ENCODE results near the gene FLYWCH1. TPM values are rescaled to one million over a fixed set of nuclear protein-coding genes. Genes with fewer than 3 reads are reported as not detected.
"Not testable (repeated sequence)": the region's sequence is repeated elsewhere in the genome, so short reads cannot be mapped to it uniquely, and the experiment has no call there.

The FLYWCH1 gene
- total RNA-seq, 1 donor from 2014 or later, result 21.6 TPM

DNA sequence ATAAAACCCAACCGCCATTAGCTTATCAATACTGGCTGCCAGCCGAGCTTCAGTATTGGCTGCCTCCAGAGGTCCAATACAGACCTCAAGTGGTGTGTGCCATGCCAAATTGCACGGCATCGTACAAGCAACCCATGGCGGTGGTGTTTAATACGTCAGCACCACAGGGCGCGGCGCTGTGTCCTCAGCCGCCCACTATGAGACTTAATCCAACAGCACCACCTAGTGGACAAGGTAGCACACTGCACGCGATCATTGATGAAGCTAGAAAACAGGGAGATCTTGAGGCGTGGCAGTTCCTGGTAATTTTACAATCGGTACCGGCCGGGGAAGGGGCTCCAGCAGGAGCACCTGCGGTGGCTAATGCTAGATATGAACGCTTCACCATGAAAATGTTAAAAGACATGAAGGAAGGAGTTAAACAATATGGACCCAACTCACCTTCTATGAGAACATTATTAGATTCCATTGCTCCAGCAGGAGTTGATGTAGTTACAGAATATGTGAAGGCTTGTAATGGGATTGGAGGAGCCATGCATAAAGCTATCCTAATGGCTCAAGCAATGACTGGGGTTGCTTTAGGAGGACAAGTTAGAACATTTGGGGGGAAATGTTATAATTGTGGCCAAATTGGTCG, 15.4 kb downstream of the FLYWCH1 start:
- peak; percentile 94 for DNase-seq

DNA sequence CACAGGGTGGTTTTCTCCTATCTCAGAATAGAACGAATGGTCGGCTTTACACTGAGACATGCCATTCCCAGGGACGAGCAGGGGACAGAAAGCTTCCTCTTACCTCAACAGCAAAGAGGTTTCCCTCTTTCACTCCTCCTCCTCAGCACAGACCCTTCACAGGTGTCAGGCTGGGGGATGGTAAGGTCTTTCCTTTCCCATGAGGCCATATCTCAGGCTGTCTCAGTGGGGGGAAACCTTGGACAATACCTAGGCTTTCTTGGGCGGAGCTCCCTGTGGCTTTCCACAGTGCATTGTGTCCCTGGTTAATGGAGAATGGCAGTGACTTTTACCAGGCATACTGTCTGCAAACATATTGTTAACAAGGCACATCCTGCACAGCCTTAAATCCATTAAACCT, 16.4 kb downstream of the FLYWCH1 start:
- DNase-seq, result not testable (repeated sequence)

DNA sequence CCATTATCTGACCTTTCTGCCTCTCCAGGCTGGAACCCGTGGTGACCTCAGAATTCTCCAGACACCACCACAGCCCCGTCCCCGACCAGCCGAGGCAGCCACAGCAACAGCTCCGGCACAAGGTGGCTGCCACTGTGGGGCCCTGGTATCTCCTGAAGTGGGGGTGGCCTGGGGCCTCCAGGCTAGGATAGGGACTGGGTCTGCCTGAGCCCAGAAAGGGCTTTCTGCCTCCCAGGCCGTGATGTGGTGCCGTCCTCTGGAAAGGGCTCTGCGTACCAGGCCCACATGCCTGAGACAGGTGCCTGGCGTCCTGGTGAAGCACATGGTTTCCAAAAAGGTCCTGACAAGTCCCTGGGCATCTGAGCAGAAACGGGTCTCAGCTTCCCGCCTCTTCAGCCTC, 17.1 kb downstream of the FLYWCH1 start:
- DNase-seq, result no peak

DNA sequence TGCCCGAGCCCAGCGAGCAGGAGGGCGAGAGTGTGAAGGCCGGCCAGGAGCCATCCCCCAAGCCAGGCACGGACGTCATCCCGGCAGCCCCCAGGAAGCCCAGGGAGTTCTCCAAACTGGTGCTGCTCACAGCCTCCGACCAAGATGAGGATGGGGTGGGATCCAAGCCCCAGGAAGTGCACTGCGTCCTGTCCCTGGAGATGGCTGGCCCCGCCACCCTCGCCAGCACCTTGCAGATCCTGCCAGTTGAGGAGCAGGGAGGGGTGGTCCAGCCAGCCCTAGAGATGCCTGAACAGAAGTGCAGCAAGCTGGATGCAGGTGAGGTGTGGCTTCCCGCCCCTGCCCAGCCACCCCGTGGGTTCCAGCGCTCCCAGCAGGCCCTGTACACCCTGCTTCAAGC, 18.0 kb downstream of the FLYWCH1 start:
- DNase-seq, result no peak

DNA sequence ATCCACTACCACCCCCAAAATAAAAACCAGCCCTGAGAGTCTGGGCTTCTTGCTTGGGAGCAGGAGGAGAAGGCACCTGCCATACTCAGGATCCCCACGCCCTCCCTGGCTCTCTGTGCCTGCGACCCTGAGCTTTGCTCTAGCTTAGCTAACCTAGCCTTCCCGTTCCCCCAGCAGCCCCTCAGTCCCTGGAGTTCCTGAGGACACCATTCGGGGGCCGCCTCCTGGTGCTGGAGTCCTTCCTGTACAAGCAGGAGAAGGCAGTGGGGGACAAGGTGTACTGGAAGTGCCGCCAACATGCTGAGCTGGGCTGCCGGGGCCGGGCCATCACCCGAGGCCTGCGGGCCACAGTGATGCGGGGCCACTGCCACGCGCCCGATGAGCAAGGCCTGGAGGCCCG, 18.5 kb downstream of the FLYWCH1 start:
- DNase-seq, result no peak

DNA sequence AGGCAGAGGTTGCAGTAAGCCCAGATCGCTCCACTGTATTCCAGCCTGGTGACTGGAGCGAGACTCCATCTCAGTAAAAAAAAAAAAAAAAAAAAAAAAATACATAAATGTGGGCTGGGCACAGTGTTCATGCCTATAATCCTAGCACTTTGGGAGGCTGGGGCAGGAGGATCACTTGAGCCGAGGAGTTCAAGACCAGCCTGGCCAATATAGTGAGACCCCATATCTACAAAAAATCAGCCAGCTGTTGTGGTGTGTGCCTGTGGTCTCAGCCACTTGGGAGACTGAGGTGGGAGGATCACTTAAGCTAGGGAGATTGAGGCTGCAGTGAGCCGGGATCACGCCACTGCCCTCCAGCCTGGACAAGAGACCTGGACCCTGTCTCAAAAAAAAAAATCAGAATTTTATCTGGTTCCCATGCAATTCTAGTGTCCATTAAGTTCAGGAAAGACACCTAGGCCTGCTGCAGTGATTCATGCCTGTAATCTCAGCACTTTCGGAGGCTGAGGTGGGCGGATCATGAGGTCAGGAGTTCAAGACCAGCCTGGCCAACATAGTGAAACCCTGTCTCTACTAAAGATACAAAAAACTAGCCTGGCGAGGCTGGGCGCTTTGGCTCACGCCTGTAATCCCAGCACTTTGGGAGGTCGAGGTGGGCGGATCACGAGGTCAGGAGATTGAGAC, 19.6 kb downstream of the FLYWCH1 start:
- DNase-seq, result not testable (repeated sequence)

DNA sequence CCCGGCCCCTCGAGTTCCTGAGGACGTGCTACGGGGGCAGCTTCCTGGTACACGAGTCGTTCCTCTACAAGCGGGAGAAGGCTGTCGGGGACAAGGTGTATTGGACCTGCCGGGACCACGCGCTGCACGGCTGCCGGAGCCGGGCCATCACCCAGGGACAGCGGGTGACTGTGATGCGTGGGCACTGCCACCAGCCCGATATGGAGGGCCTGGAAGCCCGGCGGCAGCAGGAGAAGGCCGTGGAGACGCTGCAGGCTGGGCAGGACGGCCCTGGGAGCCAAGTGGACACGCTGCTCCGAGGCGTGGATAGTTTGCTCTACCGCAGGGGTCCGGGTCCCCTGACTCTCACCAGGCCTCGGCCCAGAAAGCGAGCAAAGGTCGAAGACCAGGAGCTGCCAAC, 21.4 kb downstream of the FLYWCH1 start:
- no peak for DNase-seq

DNA sequence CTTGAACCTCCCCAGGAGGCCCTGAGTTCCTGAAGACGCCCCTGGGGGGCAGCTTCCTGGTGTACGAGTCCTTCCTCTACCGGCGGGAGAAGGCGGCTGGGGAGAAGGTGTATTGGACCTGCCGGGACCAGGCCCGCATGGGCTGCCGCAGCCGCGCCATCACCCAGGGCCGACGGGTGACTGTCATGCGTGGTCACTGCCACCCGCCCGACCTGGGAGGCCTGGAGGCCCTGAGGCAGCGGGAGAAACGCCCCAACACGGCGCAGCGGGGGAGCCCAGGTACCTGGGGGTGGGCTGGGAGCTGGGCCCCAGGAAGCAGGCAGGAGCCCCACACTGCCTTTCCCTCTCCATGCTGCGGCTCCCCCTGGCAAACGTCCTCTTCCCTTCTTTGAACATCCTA, 22.0 kb downstream of the FLYWCH1 start:
- DNase-seq, result no peak

GRCh38 chr16:2934450-2934849, 22.7 kb downstream of the FLYWCH1 start:
- no peak for DNase-seq

- DNase-seq, result no peak
Observed at GRCh38 chr16:2936436-2937011, 24.8 kb downstream of the FLYWCH1 start.

GRCh38 chr16:2937170-2937569, 25.4 kb downstream of the FLYWCH1 start:
- no peak for DNase-seq

- DNase-seq, result no peak
Observed at GRCh38 chr16:2938206-2938605, 26.5 kb downstream of the FLYWCH1 start.

DNA sequence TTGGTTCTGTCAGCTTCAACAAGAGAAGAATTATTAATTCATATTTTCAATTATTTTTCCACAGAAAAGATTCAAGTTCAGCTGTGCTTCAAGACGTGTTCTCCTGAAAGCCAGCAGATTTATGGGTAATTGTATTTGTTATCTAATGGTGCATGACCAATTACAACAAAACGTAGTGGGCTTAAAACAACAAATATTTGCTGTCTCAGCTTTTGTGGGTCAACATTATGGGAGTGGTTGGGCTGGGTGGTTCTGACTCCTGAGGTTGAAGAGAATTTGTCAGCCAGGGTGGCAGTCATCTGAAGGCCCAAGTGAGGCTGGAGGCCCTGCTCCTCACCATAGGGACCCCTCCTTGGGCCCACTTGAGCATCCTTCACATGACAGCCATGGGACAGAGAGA, 28.2 kb downstream of the FLYWCH1 start:
- DNase-seq, result no peak

GRCh38 chr16:2942045-2942444, 30.3 kb downstream of the FLYWCH1 start:
- no peak for DNase-seq

DNA sequence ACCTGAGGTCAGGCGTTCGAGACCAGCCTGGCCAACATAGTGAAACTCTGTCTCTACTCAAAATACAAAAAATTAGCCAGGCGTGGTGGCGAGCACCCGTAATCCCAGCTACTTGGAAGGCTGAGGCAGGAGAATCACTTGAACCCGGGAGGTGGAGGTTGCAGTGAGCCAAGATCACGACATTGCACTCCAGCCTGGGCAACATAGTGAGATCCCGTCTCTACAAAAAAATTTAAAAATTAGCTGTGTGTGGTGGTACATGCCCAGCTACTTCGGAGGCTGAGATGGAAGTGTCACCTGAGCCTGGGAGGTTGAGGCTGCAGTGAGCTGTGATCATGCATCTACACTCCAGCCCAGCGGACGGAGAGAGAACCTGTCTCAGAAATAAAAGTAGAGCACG, 32.0 kb downstream of the FLYWCH1 start:
- DNase-seq, result not testable (repeated sequence)

- no peak for DNase-seq
Observed at GRCh38 chr16:2946649-2947048, 34.9 kb downstream of the FLYWCH1 start.

GRCh38 chr16:2948807-2949704, 37.3 kb downstream of the FLYWCH1 start:
- DNase-seq, result no peak

DNA sequence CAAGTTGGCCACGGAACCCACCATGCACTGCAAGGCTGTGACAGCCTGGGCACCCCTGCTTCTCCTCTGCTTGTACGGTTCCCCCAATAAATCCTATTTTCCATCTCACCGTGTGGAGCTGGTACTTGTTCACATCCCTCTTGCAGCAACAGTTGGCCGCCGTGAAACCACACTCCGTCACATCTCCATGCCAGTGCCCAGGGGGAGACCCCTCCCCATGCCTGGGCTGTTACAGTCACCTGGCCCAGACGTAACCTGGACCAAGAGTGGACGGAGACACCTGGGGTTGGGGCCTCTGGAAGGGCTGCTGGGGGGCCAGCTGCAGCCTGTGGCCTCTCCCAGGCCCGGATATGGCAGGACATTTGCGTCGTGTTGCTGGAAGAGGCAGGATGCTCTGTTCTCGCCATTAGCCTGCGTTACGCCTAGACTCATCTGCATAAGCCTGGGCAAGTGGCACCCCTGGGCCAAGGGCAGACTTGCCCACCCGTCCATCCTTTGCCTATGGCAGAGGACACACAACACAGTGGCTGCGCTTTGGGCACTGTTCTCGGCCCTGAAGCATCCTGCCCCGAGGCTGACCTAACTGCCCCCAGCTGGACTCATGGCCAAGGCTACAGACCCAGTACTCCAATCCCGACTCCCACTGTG, 38.1 kb downstream of the FLYWCH1 start:
- DNase-seq, result no peak

DNA sequence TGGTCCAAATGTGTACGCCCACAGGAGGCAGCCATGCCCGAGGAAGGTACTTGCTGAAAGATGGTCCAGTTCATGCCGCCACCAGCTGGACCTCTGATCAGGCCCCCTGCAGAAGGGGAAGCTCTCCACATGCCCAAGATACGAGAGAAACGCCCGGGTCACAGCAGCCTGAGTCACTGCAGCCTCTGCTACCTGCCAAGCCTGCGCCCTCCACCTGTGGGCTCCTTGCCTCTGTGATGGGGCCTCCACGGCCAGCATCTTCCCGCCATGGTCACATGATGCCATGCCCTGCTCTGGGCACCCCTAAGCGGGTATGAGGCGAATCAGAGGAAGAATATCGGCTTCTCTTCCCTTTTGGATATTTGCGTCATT, 38.6 kb downstream of the FLYWCH1 start:
- DNase-seq, result no peak

- DNase-seq, result no peak
Observed at GRCh38 chr16:2950773-2951172, 39.0 kb downstream of the FLYWCH1 start.

DNA sequence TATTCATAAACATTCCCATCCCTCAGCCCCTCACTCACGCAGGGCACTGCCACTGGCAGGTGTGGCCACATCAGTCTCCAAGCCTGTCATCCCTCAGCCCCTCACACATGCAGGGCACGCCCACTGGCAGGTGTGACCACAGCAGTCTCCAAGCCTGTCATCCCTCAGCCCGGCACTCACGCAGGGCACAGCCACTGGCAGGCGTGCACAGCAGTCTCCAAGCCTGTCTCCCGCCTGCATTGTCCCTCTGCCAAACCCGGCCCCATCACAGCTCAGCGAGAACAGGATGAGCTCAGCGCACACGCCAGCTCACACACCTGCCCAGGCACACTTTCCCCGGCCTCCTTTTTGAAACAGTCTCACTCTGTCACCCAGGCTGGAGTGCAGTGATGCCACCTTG, 40.9 kb downstream of the FLYWCH1 start:
- no peak for DNase-seq
